DND-41 (cell line): ENCODE measurements around the gene RNF32.
"Not testable (repeated sequence)": the region's sequence is repeated elsewhere in the genome, so short reads cannot be mapped to it uniquely, and the experiment has no call there.

Experiments
- ATAC-seq: fragments of 200-7000 bp; cut with Tn5 transposase; 3 replicates; pipeline ENCODE4 v1.9.1; 2021; ENCODE audit warnings: low read depth; ENCODE audit not compliant: insufficient read depth
- DNase-seq: peaks from one replicate; pipeline ENCODE4 v3.0.0-alpha.2; 2020
- H2AFZ ChIP-seq: 2 replicates; pipeline ENCODE4 v1.6.0; 2012; ENCODE audit warnings: low read depth, low read length
- H3K27ac ChIP-seq: 2 replicates; pipeline ENCODE4 v1.5.1; 2012; ENCODE audit warnings: low read length, inconsistent platforms
- H3K27me3 ChIP-seq: fragments of 200-600 bp; sonication (generic); 2 replicates; pipeline ENCODE4 v1.6.0; 2012; ENCODE audit warnings: low read length, mild to moderate bottlenecking, inconsistent platforms; ENCODE audit not compliant: insufficient read depth, poor library complexity
- H3K36me3 ChIP-seq: 2 replicates; pipeline ENCODE4 v1.5.1; 2012; ENCODE audit warnings: low read length, inconsistent platforms; ENCODE audit not compliant: insufficient read depth
- H3K4me1 ChIP-seq: 2 replicates; pipeline ENCODE4 v1.5.1; 2012; ENCODE audit warnings: mild to moderate bottlenecking, low read length; ENCODE audit not compliant: insufficient read depth
- H3K4me2 ChIP-seq: 2 replicates; pipeline ENCODE4 v1.6.0; 2012; ENCODE audit warnings: mild to moderate bottlenecking, moderate library complexity, low read length, inconsistent platforms; ENCODE audit not compliant: insufficient read depth
- H3K4me3 ChIP-seq, 2 experiments: fragments of 200-600 bp in 1 of 2; shearing (Covaris generic) in 1 of 2; 2 replicates each; pipeline ENCODE4 v1.5.1; 2012 to 2016; ENCODE audit warnings: inconsistent platforms in 2 of 2, low read length in 2 of 2, mild to moderate bottlenecking in 2 of 2, low read depth in 1 of 2, moderate library complexity in 1 of 2
- H3K79me2 ChIP-seq: 2 replicates; pipeline ENCODE4 v1.6.0; 2012; ENCODE audit warnings: low read length, inconsistent platforms; ENCODE audit not compliant: insufficient read depth
- H3K9ac ChIP-seq: 2 replicates; pipeline ENCODE4 v1.6.0; 2012; ENCODE audit warnings: low read depth, mild to moderate bottlenecking, inconsistent platforms, low read length, moderate library complexity
- H3K9me3 ChIP-seq: 2 replicates; pipeline ENCODE4 v1.5.1; 2012; ENCODE audit warnings: low read length, moderate library complexity, mild to moderate bottlenecking, inconsistent platforms; ENCODE audit not compliant: insufficient read depth, severe bottlenecking
- H4K20me1 ChIP-seq: 2 replicates; pipeline ENCODE4 v1.6.0; 2012; ENCODE audit warnings: low read length; ENCODE audit not compliant: insufficient read depth
- EZH2 ChIP-seq: IDR thresholded peaks from 3 replicates; pipeline ENCODE4 v1.6.1; 2012; ENCODE audit warnings: borderline replicate concordance, low read depth, mild to moderate bottlenecking, moderate library complexity, low read length, inconsistent platforms; ENCODE audit not compliant: severe bottlenecking
- TF ChIP-seq, protein P1 (sequence below): IDR thresholded peaks from 2 replicates; pipeline ENCODE4 v1.5.1; 2012; ENCODE audit warnings: borderline replicate concordance, low read length, moderate library complexity, mild to moderate bottlenecking; ENCODE audit not compliant: poor library complexity, severe bottlenecking; ENCODE audit errors: extremely low read depth

The RNF32 gene

DNA sequence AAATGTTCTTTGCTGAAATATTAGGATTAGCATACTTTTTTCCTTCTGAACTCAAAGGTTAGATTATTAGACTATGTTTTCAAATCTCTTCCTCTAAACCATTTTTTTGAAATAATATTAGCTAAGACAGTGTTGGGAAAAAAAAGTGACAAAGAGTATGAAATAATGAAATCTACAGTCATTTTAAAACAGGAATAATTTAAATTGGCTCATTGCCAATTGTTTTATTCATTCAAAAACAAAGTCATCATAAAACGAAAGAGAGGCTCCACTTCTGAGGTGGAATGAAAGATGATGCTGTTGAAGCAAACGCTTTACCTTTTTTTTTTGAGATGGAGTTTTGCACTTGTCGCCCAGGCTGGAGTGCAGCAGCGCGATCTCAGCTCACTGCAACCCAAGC lies 51.2 kb downstream of the RNF32 start:
- Histone ChIP-seq H3K9me3 (peaks cover 5% of the 10 kb centered on the region), H3K27ac (no peak overlapping the region), H2AFZ (no peak overlapping the region), H4K20me1 (no peaks in the 10 kb centered on the region), H3K4me2 (no peak overlapping the region), H3K79me2 (no peaks in the 10 kb centered on the region), H3K36me3 (no peaks in the 10 kb centered on the region), H3K27me3 (no peaks in the 10 kb centered on the region), H3K4me1 (no peaks in the 10 kb centered on the region), H3K9ac (no peak overlapping the region), H3K4me3 (no peak overlapping the region)
- no peak for TF ChIP-seq EZH2
- DNase-seq (no peak), ATAC-seq (no peak)

DNA sequence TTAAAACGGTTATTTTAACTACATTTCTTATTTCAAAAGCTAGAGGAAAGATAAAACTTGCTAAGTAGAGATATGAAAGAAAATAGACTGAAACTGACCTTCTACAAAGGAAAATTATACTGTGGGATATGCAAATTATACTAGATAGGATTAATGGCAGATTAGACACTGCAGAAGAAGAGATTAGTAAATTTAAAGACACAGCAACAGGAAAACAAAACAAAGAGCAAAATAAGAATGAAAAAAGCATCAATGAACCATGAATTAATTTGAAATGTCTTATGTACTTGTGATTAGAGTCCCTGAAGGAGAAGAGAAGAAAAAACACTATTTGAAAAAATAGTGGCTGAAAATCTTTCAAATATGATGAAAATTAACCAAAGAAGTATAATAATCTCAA lies 52.3 kb downstream of the RNF32 start:
- no peak overlapping the region for H3K4me2 ChIP-seq
- no peak overlapping the region for H2AFZ ChIP-seq
- H3K9me3 ChIP-seq: peaks cover 11% of the 10 kb centered on the region
- no peak overlapping the region for H3K4me3 ChIP-seq
- H3K9ac ChIP-seq: no peak overlapping the region
- TF ChIP-seq, protein P1, sequence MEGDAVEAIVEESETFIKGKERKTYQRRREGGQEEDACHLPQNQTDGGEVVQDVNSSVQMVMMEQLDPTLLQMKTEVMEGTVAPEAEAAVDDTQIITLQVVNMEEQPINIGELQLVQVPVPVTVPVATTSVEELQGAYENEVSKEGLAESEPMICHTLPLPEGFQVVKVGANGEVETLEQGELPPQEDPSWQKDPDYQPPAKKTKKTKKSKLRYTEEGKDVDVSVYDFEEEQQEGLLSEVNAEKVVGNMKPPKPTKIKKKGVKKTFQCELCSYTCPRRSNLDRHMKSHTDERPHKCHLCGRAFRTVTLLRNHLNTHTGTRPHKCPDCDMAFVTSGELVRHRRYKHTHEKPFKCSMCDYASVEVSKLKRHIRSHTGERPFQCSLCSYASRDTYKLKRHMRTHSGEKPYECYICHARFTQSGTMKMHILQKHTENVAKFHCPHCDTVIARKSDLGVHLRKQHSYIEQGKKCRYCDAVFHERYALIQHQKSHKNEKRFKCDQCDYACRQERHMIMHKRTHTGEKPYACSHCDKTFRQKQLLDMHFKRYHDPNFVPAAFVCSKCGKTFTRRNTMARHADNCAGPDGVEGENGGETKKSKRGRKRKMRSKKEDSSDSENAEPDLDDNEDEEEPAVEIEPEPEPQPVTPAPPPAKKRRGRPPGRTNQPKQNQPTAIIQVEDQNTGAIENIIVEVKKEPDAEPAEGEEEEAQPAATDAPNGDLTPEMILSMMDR: no peak
- TF ChIP-seq EZH2: no peak
- ATAC-seq (no peak), DNase-seq (no peak)
- no peak overlapping the region for H3K27ac ChIP-seq
- H3K36me3 ChIP-seq: peaks cover under 1% of the 10 kb centered on the region; the same call in 1 of the 2 replicates
- H4K20me1 ChIP-seq: no peaks in the 10 kb centered on the region
- H3K4me1 ChIP-seq: no peaks in the 10 kb centered on the region
- no peaks in the 10 kb centered on the region for H3K27me3 ChIP-seq
- no peaks in the 10 kb centered on the region for H3K79me2 ChIP-seq

DNA sequence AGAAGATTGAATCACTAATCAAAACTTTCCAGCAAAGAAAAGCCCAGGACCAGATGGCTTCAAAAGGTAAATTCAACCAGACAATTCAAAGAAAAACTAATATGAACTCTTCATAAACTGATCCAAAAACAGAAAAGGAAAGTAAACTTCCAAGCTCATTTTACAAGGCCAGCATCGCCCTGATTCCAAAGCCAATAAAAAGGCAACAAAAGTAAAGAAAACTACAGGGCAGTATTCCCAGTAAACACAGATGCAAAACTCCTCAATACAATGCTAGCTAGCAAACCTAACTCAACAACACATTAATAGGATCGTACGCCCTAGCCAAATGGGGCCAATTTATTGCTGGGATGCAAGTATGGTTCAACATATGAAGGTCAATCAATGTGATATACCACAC lies 53.1 kb downstream of the RNF32 start:
- Histone ChIP-seq H3K9ac (no peak overlapping the region), H3K27ac (no peak overlapping the region), H4K20me1 (no peaks in the 10 kb centered on the region), H2AFZ (no peak overlapping the region), H3K27me3 (no peaks in the 10 kb centered on the region), H3K4me2 (no peak overlapping the region), H3K79me2 (no peaks in the 10 kb centered on the region), H3K36me3 (peaks cover 7% of the 10 kb centered on the region; the same call in 1 of the 2 replicates), H3K4me3 (no peak overlapping the region), H3K9me3 (peaks cover 19% of the 10 kb centered on the region), H3K4me1 (no peaks in the 10 kb centered on the region)
- TF ChIP-seq EZH2: no peak
- TF ChIP-seq, protein P1: no peak
- DNase-seq (no peak), ATAC-seq (no peak)

DNA sequence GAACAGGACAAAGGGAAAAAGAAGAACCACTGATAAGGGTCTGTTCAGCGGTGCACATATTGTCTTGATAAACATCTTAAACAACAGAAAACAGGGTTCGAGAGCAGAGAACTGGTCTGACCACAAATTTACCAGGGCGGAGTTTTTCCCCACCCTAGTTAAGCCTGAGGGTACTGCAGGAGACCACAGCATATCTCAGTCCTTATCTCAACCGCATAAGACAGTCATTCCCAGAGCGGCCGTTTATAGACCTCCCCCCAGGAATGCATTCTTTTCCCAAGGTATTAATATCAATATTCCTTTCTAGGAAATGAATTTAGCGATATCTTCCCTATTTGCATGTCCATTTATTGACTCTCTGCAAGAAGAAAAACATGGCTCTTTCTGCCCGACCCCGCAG lies 56.7 kb downstream of the RNF32 start:
- H3K4me3 ChIP-seq, H2AFZ ChIP-seq, H3K79me2 ChIP-seq, H3K9ac ChIP-seq, H3K4me1 ChIP-seq, ATAC-seq, H3K4me2 ChIP-seq, H3K27ac ChIP-seq, H3K27me3 ChIP-seq, H4K20me1 ChIP-seq: not testable (repeated sequence)
- peaks cover 19% of the 10 kb centered on the region; the same call in 1 of the 2 replicates for H3K36me3 ChIP-seq
- H3K9me3 ChIP-seq: peaks cover 33% of the 10 kb centered on the region
- peak; percentile 20 for DNase-seq

DNA sequence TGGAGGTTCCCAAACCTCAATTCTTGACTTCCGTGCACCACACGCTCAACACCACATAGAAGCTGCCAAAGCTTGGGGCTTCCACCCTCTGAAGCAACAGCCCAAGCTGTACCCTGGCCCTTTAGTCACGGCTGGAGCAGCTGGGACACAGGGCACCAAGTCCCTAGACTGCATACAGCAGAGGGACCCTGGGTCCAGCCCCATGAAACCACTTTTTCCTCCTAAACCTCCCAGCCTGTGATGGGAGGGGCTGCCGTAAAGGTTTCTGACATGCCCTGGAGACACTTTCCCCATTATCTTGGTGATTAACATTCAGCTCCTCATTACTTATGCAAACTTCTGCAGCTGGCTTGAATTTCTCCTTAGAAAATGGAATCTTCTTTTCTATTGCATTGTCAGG lies 57.9 kb downstream of the RNF32 start:
- Histone ChIP-seq H3K36me3 (peaks cover 28% of the 10 kb centered on the region; the same call in 1 of the 2 replicates), H3K9me3 (peaks cover 37% of the 10 kb centered on the region)
- not testable (repeated sequence) for H3K4me3 ChIP-seq, H3K27ac ChIP-seq, H2AFZ ChIP-seq, H4K20me1 ChIP-seq, H3K27me3 ChIP-seq, H3K79me2 ChIP-seq, DNase-seq, H3K9ac ChIP-seq, H3K4me2 ChIP-seq, ATAC-seq, H3K4me1 ChIP-seq

DNA sequence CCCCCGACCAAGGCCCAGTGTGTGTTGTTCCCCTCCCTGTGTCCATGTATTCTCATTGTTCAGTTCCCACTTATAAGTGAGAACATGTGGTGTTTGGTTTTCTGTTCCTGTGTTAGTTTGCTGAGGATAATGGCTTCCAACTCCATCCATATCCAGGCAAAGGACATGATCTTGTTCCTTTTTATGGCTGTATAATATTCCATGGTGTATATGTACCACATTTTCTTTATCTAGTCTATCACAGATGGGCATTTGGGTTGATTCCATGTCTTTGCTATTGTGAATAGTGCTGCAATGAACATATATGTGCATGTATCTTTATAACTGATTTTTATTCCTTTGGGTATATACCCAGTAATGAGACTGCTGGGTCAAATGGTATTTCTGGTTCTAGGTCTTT lies 61.2 kb downstream of the RNF32 start:
- not testable (repeated sequence) for H3K4me2 ChIP-seq, H3K4me3 ChIP-seq
- H3K36me3 ChIP-seq: peaks cover 36% of the 10 kb centered on the region; the same call in 1 of the 2 replicates

More for the DNA sequence above, 61.2 kb downstream of the RNF32 start:
- not testable (repeated sequence) for H3K9ac ChIP-seq, DNase-seq, H3K4me1 ChIP-seq, H3K27ac ChIP-seq, H4K20me1 ChIP-seq, H3K79me2 ChIP-seq, ATAC-seq, H3K27me3 ChIP-seq, H2AFZ ChIP-seq
- peaks cover 32% of the 10 kb centered on the region for H3K9me3 ChIP-seq
